Smooth muscle cell (in vitro differentiated cells): Measurements from ENCODE around the gene CTSH. TPM values are rescaled to one million over a fixed set of nuclear protein-coding genes. Genes with fewer than 3 reads are reported as not detected.

ENCODE experiments used
- DNase-seq: peaks from one replicate; lab custom pipeline; 2025; ENCODE audit not compliant: unreplicated experiment; lab: John Stamatoyannopoulos, UW
- H2AFZ ChIP-seq: fragments of 200-600 bp; sonication (generic); 2 replicates; pipeline ENCODE4 v1.6.0; 2016; ENCODE audit warnings: antibody characterized with exemption, low read depth, mild to moderate bottlenecking
- H3F3A ChIP-seq: fragments of 200-600 bp; sonication (generic); 2 replicates; pipeline ENCODE4 v1.6.0; 2017; ENCODE audit warnings: antibody characterized with exemption, low read depth
- H3K27ac ChIP-seq: fragments of 200-600 bp; sonication (generic); 2 replicates; pipeline ENCODE4 v1.5.1; 2016; ENCODE audit warnings: low read depth, mild to moderate bottlenecking
- H3K27me3 ChIP-seq: fragments of 200-600 bp; sonication (generic); 2 replicates; pipeline ENCODE4 v1.6.1; 2016; ENCODE audit warnings: low read depth, mild to moderate bottlenecking
- H3K36me3 ChIP-seq: fragments of 200-600 bp; sonication (generic); 2 replicates; pipeline ENCODE4 v1.5.1; 2016; ENCODE audit warnings: low read depth
- H3K4me1 ChIP-seq: fragments of 200-600 bp; sonication (generic); 2 replicates; pipeline ENCODE4 v1.5.1; 2016; ENCODE audit warnings: low read depth
- H3K4me2 ChIP-seq: fragments of 200-600 bp; sonication (generic); 2 replicates; pipeline ENCODE4 v1.6.0; 2016; ENCODE audit warnings: mild to moderate bottlenecking
- H3K4me3 ChIP-seq: fragments of 200-600 bp; sonication (generic); 2 replicates; pipeline ENCODE4 v1.5.1; 2016; ENCODE audit warnings: mild to moderate bottlenecking
- H3K79me2 ChIP-seq: fragments of 200-600 bp; sonication (generic); 2 replicates; pipeline ENCODE4 v1.6.0; 2016; ENCODE audit warnings: low read depth, mild to moderate bottlenecking
- H3K9ac ChIP-seq: fragments of 200-600 bp; sonication (generic); 2 replicates; pipeline ENCODE4 v1.6.0; 2016; ENCODE audit warnings: low read depth
- H3K9me3 ChIP-seq: fragments of 200-600 bp; sonication (generic); replicated peaks from 2 replicates; pipeline ENCODE4 v1.5.1; 2016; ENCODE audit warnings: low read depth
- H4K20me1 ChIP-seq: fragments of 200-600 bp; sonication (generic); 2 replicates; pipeline ENCODE4 v1.6.0; 2016; ENCODE audit warnings: low read depth
- CTCF ChIP-seq: fragments of 200-600 bp; sonication (generic); IDR thresholded peaks from 2 replicates; pipeline ENCODE4 v1.5.1; 2017; ENCODE audit warnings: borderline replicate concordance, mild to moderate bottlenecking, antibody characterized with exemption; ENCODE audit not compliant: insufficient read depth, poor library complexity, severe bottlenecking
- WGBS: methylation state at CpG from one replicate; pipeline ENCODE4 v1.1.7; 2016; ENCODE audit warnings: low lambda C conversion rate; 5-methylcytosine and 5-hydroxymethylcytosine counted together
- polyA plus RNA-seq: library from polyadenylated mRNA; unstranded; fragments of >200 nt; fragmentation: Nextera tagmentation; extraction: Ambion mirVana; gene quantifications from 2 replicates; pipeline ENCODE4 v1.2.1, GENCODE V29; 2016
- total RNA-seq: library from RNA; depleted of rRNA; stranded (reverse); fragments of >200 nt; gene quantifications from 2 replicates; pipeline ENCODE4 v1.2.3, GENCODE V29; 2014

Gene CTSH
- total and polyA plus RNA-seq, 2 experiments from 2014 or later = 23.4 to 38.5 TPM

- H3K79me2 ChIP-seq = no peaks in the 10 kb centered on the region
- H4K20me1 ChIP-seq = peaks cover 37% of the 10 kb centered on the region
- 96% methylated on average over 5 of the region's 5 CpGs for WGBS
- no peaks in the 10 kb centered on the region for H3K9me3 ChIP-seq
- no peak overlapping the region for H3K4me3 ChIP-seq
- H3K36me3 ChIP-seq = peaks cover under 1% of the 10 kb centered on the region
- H3K9ac ChIP-seq = no peak overlapping the region
- H3K27ac ChIP-seq = no peak overlapping the region
- TF ChIP-seq CTCF = no peak
- no peaks in the 10 kb centered on the region for H3K4me1 ChIP-seq
- H3K4me2 ChIP-seq = no peak overlapping the region
- H3K27me3 ChIP-seq = no peaks in the 10 kb centered on the region
- H2AFZ ChIP-seq = no peak overlapping the region
- no peak for DNase-seq
- no peaks in the 10 kb centered on the region for H3F3A ChIP-seq
Measured at GRCh38 chr15:78925956-78926743, 18.7 kb downstream of the CTSH start.

GRCh38 chr15:78925076-78925624 is 19.7 kb downstream of the CTSH start:
- Histone ChIP-seq H3F3A (no peaks in the 10 kb centered on the region), H3K9ac (no peak overlapping the region), H3K27ac (no peak overlapping the region), H3K36me3 (peaks cover 2% of the 10 kb centered on the region), H3K79me2 (no peaks in the 10 kb centered on the region), H3K4me2 (no peak overlapping the region), H2AFZ (no peak overlapping the region), H3K27me3 (no peaks in the 10 kb centered on the region), H3K4me3 (no peak overlapping the region), H4K20me1 (peaks cover 40% of the 10 kb centered on the region), H3K4me1 (no peaks in the 10 kb centered on the region), H3K9me3 (no peaks in the 10 kb centered on the region)
- no peak for DNase-seq
- TF ChIP-seq CTCF = no peak
- 93% methylated on average over 9 of the region's 10 CpGs for WGBS

- Histone ChIP-seq H4K20me1 (peaks cover 54% of the 10 kb centered on the region), H3K4me1 (no peaks in the 10 kb centered on the region), H3K79me2 (no peaks in the 10 kb centered on the region), H2AFZ (no peak overlapping the region), H3K4me2 (no peak overlapping the region), H3K9me3 (no peaks in the 10 kb centered on the region), H3K27ac (no peak overlapping the region), H3K4me3 (no peak overlapping the region), H3K36me3 (peaks cover 2% of the 10 kb centered on the region), H3K9ac (no peak overlapping the region), H3K27me3 (no peaks in the 10 kb centered on the region), H3F3A (no peaks in the 10 kb centered on the region)
- no peak for TF ChIP-seq CTCF
- no peak for DNase-seq
- 97% methylated on average over 11 of the region's 18 CpGs for WGBS
Measured at GRCh38 chr15:78923480-78924360, 21.1 kb downstream of the CTSH start.
